Neural progenitor cell (in vitro differentiated cells): ENCODE data around the gene DUS1L.

Experiments
- EZH2 ChIP-seq: fragments of 200-600 bp; sonication (generic); IDR thresholded peaks from 2 replicates; pipeline ENCODE4 v1.6.1; 2017; ENCODE audit warnings: antibody characterized with exemption, mild to moderate bottlenecking, moderate library complexity
- TF ChIP-seq, protein P1 (sequence below): fragments of 200-600 bp; sonication (generic); IDR thresholded peaks from 2 replicates; pipeline ENCODE4 v1.5.1; 2017; ENCODE audit warnings: antibody characterized with exemption, mild to moderate bottlenecking

GRCh38 chr17:82059272-82060000 lies 6.2 kb downstream of the DUS1L start:
- TF ChIP-seq, protein P1, sequence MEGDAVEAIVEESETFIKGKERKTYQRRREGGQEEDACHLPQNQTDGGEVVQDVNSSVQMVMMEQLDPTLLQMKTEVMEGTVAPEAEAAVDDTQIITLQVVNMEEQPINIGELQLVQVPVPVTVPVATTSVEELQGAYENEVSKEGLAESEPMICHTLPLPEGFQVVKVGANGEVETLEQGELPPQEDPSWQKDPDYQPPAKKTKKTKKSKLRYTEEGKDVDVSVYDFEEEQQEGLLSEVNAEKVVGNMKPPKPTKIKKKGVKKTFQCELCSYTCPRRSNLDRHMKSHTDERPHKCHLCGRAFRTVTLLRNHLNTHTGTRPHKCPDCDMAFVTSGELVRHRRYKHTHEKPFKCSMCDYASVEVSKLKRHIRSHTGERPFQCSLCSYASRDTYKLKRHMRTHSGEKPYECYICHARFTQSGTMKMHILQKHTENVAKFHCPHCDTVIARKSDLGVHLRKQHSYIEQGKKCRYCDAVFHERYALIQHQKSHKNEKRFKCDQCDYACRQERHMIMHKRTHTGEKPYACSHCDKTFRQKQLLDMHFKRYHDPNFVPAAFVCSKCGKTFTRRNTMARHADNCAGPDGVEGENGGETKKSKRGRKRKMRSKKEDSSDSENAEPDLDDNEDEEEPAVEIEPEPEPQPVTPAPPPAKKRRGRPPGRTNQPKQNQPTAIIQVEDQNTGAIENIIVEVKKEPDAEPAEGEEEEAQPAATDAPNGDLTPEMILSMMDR, result no peak
- TF ChIP-seq EZH2, result no peak
